Ovary (tissue), 9 donors: ENCODE results near the gene PPFIA2. TPM values are rescaled to one million over a fixed set of nuclear protein-coding genes. Genes with fewer than 3 reads are reported as not detected.

ENCODE experiments used
- DNase-seq, 5 donors: peaks; one replicate each; pipeline ENCODE4 v3.0.0-alpha.2; 2019 to 2020
- H3K27ac ChIP-seq, 2 donors: fragments of 200-600 bp; one replicate each; pipeline versions ENCODE4 v1.5.1 to v1.8.0; 2019 to 2022
- H3K27me3 ChIP-seq: fragments of 200-600 bp; one replicate; pipeline ENCODE4 v1.8.0; 2022
- H3K36me3 ChIP-seq: fragments of 200-600 bp; sonication (generic); one replicate; pipeline ENCODE4 v1.5.1; 2019
- H3K4me1 ChIP-seq: one replicate; pipeline ENCODE4 v1.8.1; 2013; ENCODE audit warnings: mild to moderate bottlenecking, moderate library complexity; ENCODE audit not compliant: insufficient read depth
- H3K4me3 ChIP-seq: fragments of 200-600 bp; sonication (generic); one replicate; pipeline ENCODE4 v1.5.1; 2017
- H3K9me3 ChIP-seq, 2 donors: fragments of 200-600 bp in 1 of 2; sonication (generic) in 1 of 2; one replicate each; pipeline versions ENCODE4 v1.5.1 to v1.8.1; 2013 to 2019; ENCODE audit warnings: mild to moderate bottlenecking in 1 of 2, moderate library complexity in 1 of 2
- CTCF ChIP-seq, 3 donors: fragments of 450-650 bp in 2 of 3; fragments of 200-600 bp in 1 of 3; IDR thresholded peaks; one replicate each; pipeline versions ENCODE4 v1.5.1 to v1.8.0; 2016 to 2022; ENCODE audit warnings: antibody characterized with exemption in 3 of 3, mild to moderate bottlenecking in 1 of 3
- EP300 ChIP-seq: sonication (generic); formaldehyde crosslinking; IDR thresholded peaks from one replicate; pipeline ENCODE4 v1.6.1; 2017; ENCODE audit warnings: antibody characterized with exemption
- POLR2A ChIP-seq: fragments of 450-650 bp; IDR thresholded peaks from one replicate; pipeline ENCODE4 v1.6.1; 2017; ENCODE audit warnings: antibody characterized with exemption, mild to moderate bottlenecking, moderate library complexity
- WGBS, 3 donors: extraction: QIAGEN DNeasy Blood & Tissue Kit in 1 of 3; methylation state at CpG; one replicate each; pipeline versions ENCODE4 v1.1.5 to v1.1.7; 2013 to 2017; 5-methylcytosine and 5-hydroxymethylcytosine counted together
- intact Hi-C, 4 donors: fragments of 100-400 bp; cut with DNase I; formaldehyde crosslinking; loops; one replicate each; pipeline versions ENCODE4 v1.11.0 to v1.15.1; 2022 to 2023
- polyA plus RNA-seq, 2 donors: library from polyadenylated mRNA; stranded (reverse); fragments of 200-250 nt in 1 of 2; fragments of 350-450 nt in 1 of 2; fragmentation: Illumina TruSeq in 1 of 2; extraction: RNeasy Lipid Tissue Mini Kit (QIAGEN cat#74804) in 1 of 2; gene quantifications; one replicate each; pipeline ENCODE4 v1.2.3, GENCODE V29; 2013 to 2014
- total RNA-seq, 7 donors: library from RNA; depleted of rRNA in 2 of 7; stranded (reverse); fragments of >200 nt in 2 of 7; fragmentation: NEBNext Ultra II Directional in 3 of 7; extraction: Animal tissue kit (Norgen Biotek cat#: 25700) in 3 of 7; gene quantifications; one replicate each; pipeline versions ENCODE4 v1.1.0 to v1.2.4, GENCODE V29; 2016 to 2023
- donor health status: DM: no; HTN: no; CAD: no; lungs with moderate emphysema.
- donor health status: DM: no; HTN: no; CAD: no.
- donor health status: Bipolar disorder and iron deficiency.
- donor health status: DM: yes; HTN: yes; CAD: no.
- donor health status: DM: no; HTN: no; CAD: no.
- donor health status: DM: yes; HTN: yes; CAD: no.

Gene PPFIA2
- total and polyA plus RNA-seq, 9 donors: 0.99 to 8.3 (median 3.4) TPM

DNA sequence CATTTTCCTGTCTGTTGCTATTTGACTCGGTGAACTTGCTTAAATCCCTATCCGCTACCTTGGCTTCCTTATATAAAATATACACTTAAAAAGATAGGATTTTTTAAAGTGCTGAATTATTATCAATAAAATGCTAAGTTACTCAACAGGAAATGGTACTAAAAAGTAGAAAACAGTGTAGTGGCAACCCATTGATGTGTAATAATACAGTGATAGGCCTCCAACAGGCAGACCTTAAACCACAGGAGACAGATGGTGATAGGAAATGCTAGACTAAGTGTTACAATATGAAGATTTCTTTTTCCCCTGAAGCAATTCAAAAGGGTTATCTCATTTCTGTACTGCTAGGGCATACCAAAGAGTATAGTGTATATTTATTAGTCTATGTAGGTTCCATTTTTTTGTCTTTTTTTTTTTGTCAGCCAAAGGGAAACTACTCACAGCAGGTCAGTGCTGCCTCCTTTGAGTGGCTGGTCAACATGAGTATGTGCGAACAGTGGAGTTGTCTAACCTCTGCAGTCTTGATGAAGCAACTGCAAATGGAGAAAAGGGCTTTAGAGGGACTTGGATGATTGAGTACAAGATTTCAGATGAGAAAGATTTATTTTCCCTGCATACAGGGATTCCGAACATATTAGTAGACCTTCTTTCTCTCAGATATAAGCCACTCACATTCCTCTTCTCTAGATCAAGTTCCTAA lies 497.5 kb downstream of the PPFIA2 start:
- WGBS, 3 donors: 74 to 97% (median 97%) methylated on average over 4 of the region's 4 CpGs
- Histone ChIP-seq H3K27ac (no peak overlapping the region), H3K4me3 (no peak overlapping the region), H3K9me3 (no peaks in the 10 kb centered on the region), H3K27me3 (no peaks in the 10 kb centered on the region), H3K36me3 (no peaks in the 10 kb centered on the region), H3K4me1 (no peaks in the 10 kb centered on the region)
- TF ChIP-seq CTCF (IDR thresholded peaks at IDR 0.05): no peak
- TF ChIP-seq POLR2A: no peak
- TF ChIP-seq EP300: no peak
- intact Hi-C loops: no loop called here
- DNase-seq: no peak

DNA sequence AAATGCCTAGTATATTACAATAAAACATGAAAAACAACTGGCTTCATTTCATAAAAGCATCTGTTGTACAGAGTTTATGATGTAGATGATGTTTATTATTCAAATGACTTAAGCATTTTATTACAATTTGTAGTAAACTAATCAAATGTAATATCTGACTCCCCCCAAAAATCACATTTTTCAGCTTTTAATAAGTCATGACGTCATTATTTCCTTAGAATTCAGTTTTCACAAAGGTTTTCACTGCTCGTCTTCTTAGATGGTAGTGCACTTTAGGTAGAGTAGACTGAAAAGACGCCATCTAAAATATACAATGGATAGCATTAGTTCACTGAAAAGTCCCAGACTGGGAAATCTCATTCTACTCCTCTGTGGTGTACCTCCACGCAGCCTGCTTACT lies 499.8 kb downstream of the PPFIA2 start:
- H3K4me1 ChIP-seq: no peaks in the 10 kb centered on the region
- intact Hi-C loops: loop anchor here in 1 of 4 donors (10.0 kb wide), 1 partner anchor 845 kb away; no protein-coding TSS in a partner anchor
- no peak for DNase-seq
- WGBS, 3 donors: 91 to 94% (median 92%) methylated on average over 4 of the region's 4 CpGs
- H3K9me3 ChIP-seq: no peaks in the 10 kb centered on the region
- no peaks in the 10 kb centered on the region for H3K36me3 ChIP-seq
- TF ChIP-seq EP300 (no peak), CTCF (IDR thresholded peaks at IDR 0.05) (no peak), POLR2A (no peak)
- H3K4me3 ChIP-seq: no peak overlapping the region
- H3K27ac ChIP-seq: no peak overlapping the region
- no peaks in the 10 kb centered on the region for H3K27me3 ChIP-seq

- 52 to 54% (median 52%) methylated on average over 4 of the region's 4 CpGs for WGBS, 3 donors
- Histone ChIP-seq H3K27ac (no peak overlapping the region), H3K9me3 (no peaks in the 10 kb centered on the region), H3K4me3 (no peak overlapping the region), H3K36me3 (no peaks in the 10 kb centered on the region), H3K27me3 (no peaks in the 10 kb centered on the region), H3K4me1 (no peaks in the 10 kb centered on the region)
- TF ChIP-seq EP300: no peak
- TF ChIP-seq CTCF (IDR thresholded peaks at IDR 0.05): peak in 2 of 3 donors; percentile 13 to 42
- intact Hi-C loops: loop anchor here in 1 of 4 donors (10.0 kb wide), 1 partner anchor 843 kb away; no protein-coding TSS in a partner anchor
- no peak for DNase-seq
Measured at GRCh38 chr12:81257947-81258551, 501.1 kb downstream of the PPFIA2 start.

DNA sequence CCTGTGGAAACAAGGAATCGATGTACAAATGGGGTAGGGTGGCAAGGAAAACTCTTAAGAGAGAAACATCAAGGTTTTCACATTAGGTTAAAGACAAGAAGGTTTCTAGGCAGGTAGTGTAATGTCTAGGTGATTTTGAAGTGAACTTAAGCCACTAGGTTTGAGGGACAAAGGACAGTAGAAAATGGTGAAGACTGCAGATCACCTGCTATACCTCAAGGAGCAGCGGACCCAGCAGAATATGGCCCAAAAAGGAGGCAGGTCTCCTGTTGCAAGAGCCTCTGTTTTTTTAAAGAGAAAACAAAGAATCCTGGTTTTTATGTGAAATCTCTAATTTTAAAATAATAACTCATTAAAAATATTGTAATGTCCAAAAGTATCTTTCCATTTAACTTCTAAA lies 503.2 kb downstream of the PPFIA2 start:
- 97 to 99% (median 97%) methylated on average over 2 of the region's 2 CpGs for WGBS, 3 donors
- no peak for DNase-seq
- H3K36me3 ChIP-seq: no peaks in the 10 kb centered on the region
- H3K4me3 ChIP-seq: no peak overlapping the region
- H3K4me1 ChIP-seq: no peaks in the 10 kb centered on the region
- H3K9me3 ChIP-seq: no peaks in the 10 kb centered on the region
- TF ChIP-seq POLR2A: no peak
- no peak for TF ChIP-seq EP300
- no peak for TF ChIP-seq CTCF (IDR thresholded peaks at IDR 0.05)
- no peaks in the 10 kb centered on the region for H3K27me3 ChIP-seq
- intact Hi-C loops: loop anchor here in 1 of 4 donors (10.0 kb wide), 1 partner anchor 841 kb away; no protein-coding TSS in a partner anchor
- no peak overlapping the region for H3K27ac ChIP-seq
